ENCODE results near the gene CHN2. TPM values are rescaled to one million over a fixed set of nuclear protein-coding genes. Genes with fewer than 3 reads are reported as not detected.

Gene CHN2
- polyA plus RNA-seq, 1 of the 3 experiments (the other 2 are of a cell fraction) = 0.02 TPM

DNA sequence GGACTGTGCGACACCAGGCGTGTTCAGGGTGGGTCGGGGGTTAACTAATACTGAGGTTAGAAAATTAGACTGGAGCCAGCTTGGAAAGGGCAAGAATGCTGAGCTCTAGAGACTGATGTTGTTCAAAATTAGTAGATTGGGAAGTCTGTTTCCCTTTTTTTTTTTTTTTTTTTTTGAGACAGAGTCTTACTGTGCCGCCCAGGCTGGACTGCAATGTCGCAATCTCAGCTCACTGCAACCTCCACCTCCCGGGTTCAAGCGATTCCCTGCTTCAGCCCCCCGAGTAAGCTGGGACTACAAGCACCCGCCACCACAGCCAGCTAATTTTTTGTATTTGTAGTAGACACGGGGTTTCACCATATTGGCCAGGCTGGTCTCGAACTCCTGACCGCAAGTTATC, 45.5 kb upstream of the CHN2 start:
- ChIA-PET CTCF (interaction anchor here (1.1 to 3.4 kb wide), 6 partner anchors 40 to 228 kb away, joined by 3 to 10 read pairs (median 4); no protein-coding TSS in a partner anchor), POLR2A (no interaction called here)
- no peak for DNase-seq
- no peaks in the 10 kb centered on the region for H4K20me1 ChIP-seq (ENCODE audit: insufficient read depth)
- no peak overlapping the region for H3K4me3 ChIP-seq (ENCODE audit: low read depth in 2 of 2, low read length in 1 of 2)
- 78% methylated on average over 12 of the region's 12 CpGs for WGBS (ENCODE audit: low lambda C conversion rate)
- no peaks in the 10 kb centered on the region for H3F3A ChIP-seq (replicated peaks; ENCODE audit: insufficient read depth)
- H3K79me2 ChIP-seq (ENCODE audit: insufficient read depth) = no peaks in the 10 kb centered on the region
- peaks cover 0 to 11% of the 10 kb centered on the region in 2 experiments; a peak in 1 of 4 replicates for H3K4me1 ChIP-seq (ENCODE audit: control insufficient read depth in 1 of 2, insufficient read depth in 2 of 2, low read depth in 1 of 2, low read length in 1 of 2)
- no peak overlapping the region for H2AFZ ChIP-seq (ENCODE audit: low read depth)
- no peaks in the 10 kb centered on the region for H3K9me2 ChIP-seq
- H3K27me3 ChIP-seq (ENCODE audit: insufficient read depth) = peaks cover 27% of the 10 kb centered on the region
- no peaks in the 10 kb centered on the region for H3K36me3 ChIP-seq (replicated peaks in 1 of 2; ENCODE audit: control insufficient read depth in 1 of 2, insufficient read depth in 2 of 2, low read length in 1 of 2)
- no peak overlapping the region for H3K9ac ChIP-seq
- no peaks in the 10 kb centered on the region for H3K9me3 ChIP-seq
- H3K4me2 ChIP-seq = no peak overlapping the region
- TF ChIP-seq GATA2 (CRISPR knock-in tag; IDR thresholded peaks at IDR 0.05) (no peak), SIN3A (IDR thresholded peaks at IDR 0.05; ENCODE audit: borderline replicate concordance, low read depth, low read length) (no peak), GABPA (IDR thresholded peaks at IDR 0.05; ENCODE audit: low read depth) (no peak), NFIC (IDR thresholded peaks at IDR 0.05; ENCODE audit: borderline replicate concordance) (no peak), SMC3 (IDR thresholded peaks at IDR 0.05; ENCODE audit: low read depth, low read length) (no peak), POLR2AphosphoS5 (IDR thresholded peaks at IDR 0.05; ENCODE audit: low read depth, low read length) (no peak), RFX5 (IDR thresholded peaks at IDR 0.05; ENCODE audit: low read length) (no peak), EP300 (IDR thresholded peaks at IDR 0.05; ENCODE audit: borderline replicate concordance in 1 of 2, low read depth in 1 of 2, low read length in 1 of 2) (no peak)
- TF ChIP-seq, protein P1, sequence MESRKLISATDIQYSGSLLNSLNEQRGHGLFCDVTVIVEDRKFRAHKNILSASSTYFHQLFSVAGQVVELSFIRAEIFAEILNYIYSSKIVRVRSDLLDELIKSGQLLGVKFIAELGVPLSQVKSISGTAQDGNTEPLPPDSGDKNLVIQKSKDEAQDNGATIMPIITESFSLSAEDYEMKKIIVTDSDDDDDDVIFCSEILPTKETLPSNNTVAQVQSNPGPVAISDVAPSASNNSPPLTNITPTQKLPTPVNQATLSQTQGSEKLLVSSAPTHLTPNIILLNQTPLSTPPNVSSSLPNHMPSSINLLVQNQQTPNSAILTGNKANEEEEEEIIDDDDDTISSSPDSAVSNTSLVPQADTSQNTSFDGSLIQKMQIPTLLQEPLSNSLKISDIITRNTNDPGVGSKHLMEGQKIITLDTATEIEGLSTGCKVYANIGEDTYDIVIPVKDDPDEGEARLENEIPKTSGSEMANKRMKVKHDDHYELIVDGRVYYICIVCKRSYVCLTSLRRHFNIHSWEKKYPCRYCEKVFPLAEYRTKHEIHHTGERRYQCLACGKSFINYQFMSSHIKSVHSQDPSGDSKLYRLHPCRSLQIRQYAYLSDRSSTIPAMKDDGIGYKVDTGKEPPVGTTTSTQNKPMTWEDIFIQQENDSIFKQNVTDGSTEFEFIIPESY (IDR thresholded peaks at IDR 0.05; ENCODE audit: borderline replicate concordance, low read depth) = no peak
- TF ChIP-seq, protein P2, sequence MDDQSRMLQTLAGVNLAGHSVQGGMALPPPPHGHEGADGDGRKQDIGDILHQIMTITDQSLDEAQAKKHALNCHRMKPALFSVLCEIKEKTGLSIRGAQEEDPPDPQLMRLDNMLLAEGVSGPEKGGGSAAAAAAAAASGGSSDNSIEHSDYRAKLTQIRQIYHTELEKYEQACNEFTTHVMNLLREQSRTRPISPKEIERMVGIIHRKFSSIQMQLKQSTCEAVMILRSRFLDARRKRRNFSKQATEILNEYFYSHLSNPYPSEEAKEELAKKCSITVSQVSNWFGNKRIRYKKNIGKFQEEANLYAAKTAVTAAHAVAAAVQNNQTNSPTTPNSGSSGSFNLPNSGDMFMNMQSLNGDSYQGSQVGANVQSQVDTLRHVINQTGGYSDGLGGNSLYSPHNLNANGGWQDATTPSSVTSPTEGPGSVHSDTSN (IDR thresholded peaks at IDR 0.05) = no peak
- TF ChIP-seq, protein P3, sequence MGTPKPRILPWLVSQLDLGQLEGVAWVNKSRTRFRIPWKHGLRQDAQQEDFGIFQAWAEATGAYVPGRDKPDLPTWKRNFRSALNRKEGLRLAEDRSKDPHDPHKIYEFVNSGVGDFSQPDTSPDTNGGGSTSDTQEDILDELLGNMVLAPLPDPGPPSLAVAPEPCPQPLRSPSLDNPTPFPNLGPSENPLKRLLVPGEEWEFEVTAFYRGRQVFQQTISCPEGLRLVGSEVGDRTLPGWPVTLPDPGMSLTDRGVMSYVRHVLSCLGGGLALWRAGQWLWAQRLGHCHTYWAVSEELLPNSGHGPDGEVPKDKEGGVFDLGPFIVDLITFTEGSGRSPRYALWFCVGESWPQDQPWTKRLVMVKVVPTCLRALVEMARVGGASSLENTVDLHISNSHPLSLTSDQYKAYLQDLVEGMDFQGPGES (IDR thresholded peaks at IDR 0.05; ENCODE audit: low read depth, low read length) = no peak
- TF ChIP-seq, protein P4, sequence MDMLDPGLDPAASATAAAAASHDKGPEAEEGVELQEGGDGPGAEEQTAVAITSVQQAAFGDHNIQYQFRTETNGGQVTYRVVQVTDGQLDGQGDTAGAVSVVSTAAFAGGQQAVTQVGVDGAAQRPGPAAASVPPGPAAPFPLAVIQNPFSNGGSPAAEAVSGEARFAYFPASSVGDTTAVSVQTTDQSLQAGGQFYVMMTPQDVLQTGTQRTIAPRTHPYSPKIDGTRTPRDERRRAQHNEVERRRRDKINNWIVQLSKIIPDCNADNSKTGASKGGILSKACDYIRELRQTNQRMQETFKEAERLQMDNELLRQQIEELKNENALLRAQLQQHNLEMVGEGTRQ (IDR thresholded peaks at IDR 0.05; ENCODE audit: borderline replicate concordance, low read depth, low read length) = no peak
- no peak overlapping the region for H3K27ac ChIP-seq (ENCODE audit: low read depth in 2 of 2, low read length in 1 of 2)
